ENCODE results near the gene FNDC5.

The FNDC5 gene

DNA sequence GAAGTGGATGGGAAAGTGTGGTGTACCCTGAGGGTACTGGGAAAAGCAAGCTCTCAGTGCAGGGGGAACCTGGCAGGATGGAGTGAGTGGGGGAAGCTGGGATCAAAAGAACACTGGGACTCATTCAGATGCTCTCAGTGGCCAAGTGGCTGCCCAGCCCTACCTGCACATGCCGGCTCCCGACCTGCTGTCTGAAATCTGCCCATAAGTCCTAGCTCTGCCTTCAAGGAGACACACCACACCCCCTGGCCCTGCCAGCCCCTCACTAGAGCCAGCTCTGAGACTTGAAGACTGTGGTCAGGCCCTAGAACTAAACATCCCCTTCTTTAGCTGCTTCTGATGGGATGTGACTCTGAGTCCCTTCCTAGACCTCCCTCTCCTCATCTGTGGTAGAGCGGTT, 28.2 kb upstream of the FNDC5 start:
- H3K4me3 ChIP-seq (ENCODE audit: low read depth, low read length), result no peak overlapping the region
- no peak for DNase-seq (ENCODE audit: low read depth, low spot score)
- TF ChIP-seq, protein P1, sequence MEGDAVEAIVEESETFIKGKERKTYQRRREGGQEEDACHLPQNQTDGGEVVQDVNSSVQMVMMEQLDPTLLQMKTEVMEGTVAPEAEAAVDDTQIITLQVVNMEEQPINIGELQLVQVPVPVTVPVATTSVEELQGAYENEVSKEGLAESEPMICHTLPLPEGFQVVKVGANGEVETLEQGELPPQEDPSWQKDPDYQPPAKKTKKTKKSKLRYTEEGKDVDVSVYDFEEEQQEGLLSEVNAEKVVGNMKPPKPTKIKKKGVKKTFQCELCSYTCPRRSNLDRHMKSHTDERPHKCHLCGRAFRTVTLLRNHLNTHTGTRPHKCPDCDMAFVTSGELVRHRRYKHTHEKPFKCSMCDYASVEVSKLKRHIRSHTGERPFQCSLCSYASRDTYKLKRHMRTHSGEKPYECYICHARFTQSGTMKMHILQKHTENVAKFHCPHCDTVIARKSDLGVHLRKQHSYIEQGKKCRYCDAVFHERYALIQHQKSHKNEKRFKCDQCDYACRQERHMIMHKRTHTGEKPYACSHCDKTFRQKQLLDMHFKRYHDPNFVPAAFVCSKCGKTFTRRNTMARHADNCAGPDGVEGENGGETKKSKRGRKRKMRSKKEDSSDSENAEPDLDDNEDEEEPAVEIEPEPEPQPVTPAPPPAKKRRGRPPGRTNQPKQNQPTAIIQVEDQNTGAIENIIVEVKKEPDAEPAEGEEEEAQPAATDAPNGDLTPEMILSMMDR (IDR thresholded peaks at IDR 0.05; ENCODE audit: insufficient read depth, low read length, missing control alignments), result no peak
- ChIA-PET CTCF (interaction anchor here (0.8 to 4.6 kb wide), 6 partner anchors 11 to 196 kb away, joined by 3 to 29 read pairs (median 5); partner anchors contain the start of gene HPCA), POLR2A (interaction anchor here (0.9 kb wide), 1 partner anchor 182 kb away, joined by 4 read pairs; the partner anchor contains the start of gene AZIN2)

DNA sequence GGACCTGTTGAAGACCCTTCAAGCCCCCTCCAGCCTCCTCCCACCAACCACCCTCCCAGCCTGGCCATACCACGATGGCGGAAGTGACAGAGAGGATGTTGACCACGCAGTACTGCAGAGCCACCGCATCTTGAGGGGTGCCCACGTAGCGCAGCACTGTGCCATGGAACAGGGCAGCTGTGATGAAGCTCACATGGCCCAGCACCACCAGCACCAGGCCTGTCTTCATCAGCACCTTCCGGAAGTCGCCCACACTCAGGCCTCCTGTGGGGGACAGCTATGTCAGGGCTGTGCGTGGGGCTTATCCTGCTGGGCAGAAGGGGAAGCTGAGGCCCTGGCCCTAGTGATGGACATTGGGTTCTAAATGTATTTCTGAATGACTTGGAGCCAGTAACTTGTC, 27.3 kb upstream of the FNDC5 start:
- POLR2A ChIA-PET, result no interaction called here
- TF ChIP-seq, protein P1 (IDR thresholded peaks at IDR 0.05; ENCODE audit: insufficient read depth, low read length, missing control alignments), result no peak
- no peak overlapping the region for H3K4me3 ChIP-seq (ENCODE audit: low read depth, low read length)
- CTCF ChIA-PET, result interaction anchor here (0.7 to 4.6 kb wide), 6 partner anchors 10 to 197 kb away, joined by 3 to 29 read pairs (median 4); partner anchors contain the start of gene HPCA
- DNase-seq (ENCODE audit: low read depth, low spot score), result no peak

DNA sequence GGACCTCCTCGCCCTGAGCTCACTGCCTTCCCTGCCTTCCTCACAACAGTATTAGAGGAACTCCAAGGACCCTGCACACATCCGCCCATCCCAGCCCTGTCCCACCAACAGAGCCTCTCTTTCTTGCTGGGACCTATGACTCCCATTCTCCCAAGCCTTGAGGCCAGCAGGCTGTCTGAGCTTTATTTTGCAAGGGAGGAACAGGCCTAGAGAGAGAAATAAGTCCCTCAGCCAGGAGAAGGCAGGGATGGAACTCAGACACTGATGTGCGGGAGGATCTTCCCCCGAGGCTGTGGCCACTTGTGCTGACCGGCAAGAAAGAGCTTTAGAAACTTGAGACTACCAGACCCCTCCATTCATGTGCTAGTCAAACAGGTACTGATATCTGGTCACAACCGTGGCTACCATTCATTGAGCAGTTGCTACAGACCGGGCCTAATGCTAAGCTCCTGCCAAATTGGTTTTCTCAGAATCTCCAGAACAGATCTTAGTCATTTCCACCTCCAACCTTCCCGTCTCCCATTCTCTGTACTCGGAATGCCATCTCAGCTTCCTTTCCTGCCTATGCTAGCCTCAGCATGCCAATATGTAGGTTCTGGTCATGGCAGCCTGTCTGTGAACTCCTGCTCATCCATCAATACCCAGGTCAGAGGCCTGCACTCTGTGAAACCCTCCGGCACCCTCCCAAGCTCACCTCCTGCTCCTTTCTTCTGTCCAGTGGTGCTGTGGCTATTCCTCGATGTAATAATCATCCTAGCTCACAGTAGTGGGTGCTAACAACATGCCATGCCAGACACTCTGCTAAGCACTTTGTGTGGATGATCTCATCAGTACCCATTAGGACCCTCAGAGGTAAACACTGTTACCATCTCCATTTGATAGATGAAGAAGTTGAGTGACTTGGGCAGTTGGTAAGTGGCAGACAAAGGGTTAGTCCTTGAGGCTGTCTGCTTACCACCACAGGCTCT, 26.7 kb upstream of the FNDC5 start:
- no peak overlapping the region for H3K4me3 ChIP-seq (ENCODE audit: low read depth, low read length)
- ChIA-PET CTCF (interaction anchor here (0.8 to 4.6 kb wide), 8 partner anchors 10 to 189 kb away, joined by 3 to 29 read pairs (median 4); partner anchors contain the start of gene HPCA), POLR2A (no interaction called here)
- TF ChIP-seq, protein P1 (IDR thresholded peaks at IDR 0.05; ENCODE audit: insufficient read depth, low read length, missing control alignments), result no peak
- no peak for DNase-seq (ENCODE audit: low read depth, low spot score)

DNA sequence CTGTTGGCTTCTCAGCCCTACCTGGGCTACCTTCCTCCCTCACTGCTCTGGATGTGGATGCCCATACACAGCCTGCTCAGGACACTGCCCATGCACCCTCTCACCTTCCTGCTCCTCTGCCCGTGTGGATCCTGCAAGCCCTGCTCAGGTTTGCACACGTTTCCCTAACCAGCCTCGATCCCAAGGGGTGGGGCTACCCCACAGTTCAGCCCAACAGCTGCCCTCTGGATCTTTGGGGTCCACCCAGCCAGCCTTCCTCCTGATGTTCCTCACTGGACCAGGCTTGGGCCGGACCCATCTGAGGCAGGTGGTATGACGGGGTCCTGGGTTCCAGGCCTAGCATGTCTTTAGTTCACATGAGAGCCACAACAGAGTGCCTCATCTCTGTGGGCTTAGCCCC, 25.7 kb upstream of the FNDC5 start:
- no peak for DNase-seq (ENCODE audit: low read depth, low spot score)
- TF ChIP-seq, protein P1 (IDR thresholded peaks at IDR 0.05; ENCODE audit: insufficient read depth, low read length, missing control alignments), result no peak
- no peak overlapping the region for H3K4me3 ChIP-seq (ENCODE audit: low read depth, low read length)
- ChIA-PET POLR2A (no interaction called here), CTCF (interaction anchor here (1.0 to 4.6 kb wide), 5 partner anchors 9 to 160 kb away, joined by 3 to 29 read pairs (median 4); partner anchors contain the start of gene HPCA)

DNA sequence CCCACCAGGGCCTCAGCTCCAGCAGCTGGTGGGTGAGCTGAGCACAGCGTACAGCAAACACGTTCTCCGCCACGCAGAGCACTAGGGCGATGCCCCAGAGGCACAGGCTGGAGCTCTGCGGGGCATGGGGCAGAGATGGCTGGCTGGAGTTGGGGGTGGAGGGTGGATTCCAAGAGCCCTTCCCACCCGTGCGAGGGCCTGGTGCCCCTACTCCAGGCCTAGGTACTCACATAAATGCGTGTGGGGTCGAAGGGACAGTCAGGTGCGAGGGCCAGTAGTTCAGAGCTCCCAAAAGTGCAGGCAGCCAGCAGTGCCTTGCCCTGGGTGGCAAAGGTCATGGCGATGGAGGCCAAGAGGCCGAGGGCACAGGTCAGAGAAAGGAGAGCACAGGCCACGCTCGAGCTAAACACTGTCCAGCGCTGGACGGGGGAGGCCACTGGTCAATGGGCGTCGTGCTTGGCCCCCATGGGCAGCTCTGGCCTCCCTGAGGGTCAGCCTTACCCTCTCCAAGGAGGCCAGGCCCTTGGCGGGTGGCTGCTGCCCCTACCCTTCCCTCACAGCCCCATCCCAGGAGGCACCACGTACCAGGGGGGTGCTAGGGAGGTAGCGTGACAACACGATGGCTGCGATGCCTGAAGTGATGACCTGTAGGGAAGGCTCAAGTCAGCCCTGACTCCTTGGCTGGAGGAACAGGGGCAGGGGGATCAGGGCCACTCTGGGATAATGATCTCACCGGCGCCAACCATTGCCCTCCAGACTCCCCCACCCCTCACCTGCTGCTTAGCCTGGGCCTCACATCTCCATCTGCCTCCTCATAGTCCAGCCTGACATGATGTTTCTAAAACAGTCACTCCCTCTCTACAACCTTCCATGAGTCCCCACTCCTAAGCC, 24.9 kb upstream of the FNDC5 start:
- TF ChIP-seq, protein P1 (IDR thresholded peaks at IDR 0.05; ENCODE audit: insufficient read depth, low read length, missing control alignments), result no peak
- no peak for DNase-seq (ENCODE audit: low read depth, low spot score)
- ChIA-PET CTCF (interaction anchor here (1.0 to 11.7 kb wide), 4 partner anchors 11 to 191 kb away, joined by 3 to 179 read pairs (median 6); partner anchors contain the start of gene FNDC5), POLR2A (no interaction called here)
- H3K4me3 ChIP-seq (ENCODE audit: low read depth, low read length), result no peak overlapping the region
